Lower leg skin (tissue), 3 donors: ENCODE measurements around the gene SLC6A3.

Experiments used
- CTCF ChIP-seq, 3 donors: fragments of 450-650 bp; IDR thresholded peaks; one replicate each; pipeline ENCODE4 v1.5.1; 2016; ENCODE audit warnings: antibody characterized with exemption in 3 of 3, mild to moderate bottlenecking in 3 of 3, moderate library complexity in 2 of 3
- POLR2A ChIP-seq, 2 donors: fragments of 450-650 bp; IDR thresholded peaks; one replicate each; pipeline ENCODE4 v1.6.1; 2016 to 2017; ENCODE audit warnings: antibody characterized with exemption in 2 of 2, mild to moderate bottlenecking in 1 of 2, moderate library complexity in 1 of 2

GRCh38 chr5:1391691-1392090 is 53.5 kb downstream of the SLC6A3 start:
- TF ChIP-seq CTCF (IDR thresholded peaks at IDR 0.05) (no peak), POLR2A (IDR thresholded peaks at IDR 0.05) (no peak)
